Thoracic aorta (tissue), 2 donors: Measurements from ENCODE around the gene MCOLN3. TPM values are rescaled to one million over a fixed set of nuclear protein-coding genes. Genes with fewer than 3 reads are reported as not detected.

Source experiments
- ATAC-seq: fragments of 150-250 bp; one replicate; pipeline ENCODE4 v1.8.0; 2017; ENCODE audit warnings: low read depth; ENCODE audit not compliant: insufficient number of reproducible peaks, low FRiP score
- DNase-seq: peaks from one replicate; pipeline ENCODE4 v3.0.0-alpha.2; 2020; ENCODE audit warnings: low spot score
- H3K27ac ChIP-seq, 2 donors: fragments of 200-600 bp; sonication (generic); 1 replicate in 1 of 2; 2 replicates in 1 of 2; pipeline ENCODE4 v1.5.1; 2016; ENCODE audit warnings: mild to moderate bottlenecking in 2 of 2, moderate library complexity in 2 of 2
- H3K27me3 ChIP-seq: fragments of 200-600 bp; sonication (generic); replicated peaks from 2 replicates; pipeline ENCODE4 v1.6.0; 2016; ENCODE audit warnings: mild to moderate bottlenecking; ENCODE audit not compliant: insufficient read depth
- H3K36me3 ChIP-seq: fragments of 200-600 bp; sonication (generic); one replicate; pipeline ENCODE4 v1.5.1; 2016
- H3K4me1 ChIP-seq, 2 donors: fragments of 200-600 bp; sonication (generic); 1 replicate in 1 of 2; 2 replicates in 1 of 2; pipeline versions ENCODE4 v1.5.1 to v1.6.0; 2016; ENCODE audit warnings: low read depth in 2 of 2, mild to moderate bottlenecking in 1 of 2; ENCODE audit not compliant: control insufficient read depth in 1 of 2
- H3K4me3 ChIP-seq: fragments of 200-600 bp; sonication (generic); 2 replicates; pipeline ENCODE4 v1.5.1; 2016; ENCODE audit warnings: mild to moderate bottlenecking
- H3K9me3 ChIP-seq: fragments of 200-600 bp; sonication (generic); 2 replicates; pipeline ENCODE4 v1.5.1; 2016
- total RNA-seq, 2 donors: library from RNA; depleted of rRNA; stranded (reverse); fragments of >200 nt; gene quantifications; one replicate each; pipeline versions ENCODE4 v1.1.0 to v1.2.3, GENCODE V29; 2016
- TF ChIP-seq, protein P1 (sequence below): fragments of 200-600 bp; sonication (generic); IDR thresholded peaks from one replicate; pipeline ENCODE4 v1.5.1; 2019; ENCODE audit warnings: antibody characterized with exemption

MCOLN3 gene
- total RNA-seq, 2 donors from 2014 or later = 2.3 to 3.2 TPM

DNA sequence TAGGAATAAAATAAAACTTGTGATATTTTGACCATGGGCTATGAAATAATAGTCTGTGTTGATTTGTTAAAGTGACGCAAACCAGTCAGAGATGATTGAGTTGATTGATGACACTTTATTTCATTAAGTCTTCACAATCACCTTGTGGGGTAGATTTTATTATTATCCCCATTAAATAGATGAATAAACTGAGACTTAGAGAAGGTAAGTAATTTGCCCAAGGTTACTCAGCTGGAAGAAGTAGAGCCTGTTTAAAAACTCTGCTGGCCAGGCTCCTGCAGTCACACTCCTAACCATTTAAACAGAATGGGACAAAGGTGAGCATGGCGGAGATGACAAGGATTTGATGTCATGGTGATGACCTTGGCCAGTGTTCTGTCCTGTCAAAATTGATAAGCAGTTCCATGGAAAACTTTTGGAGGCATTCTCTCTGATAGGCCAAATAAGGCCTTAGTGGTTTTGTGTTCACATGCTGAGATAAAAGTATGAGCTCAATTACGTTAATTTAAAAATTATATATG lies 22.7 kb upstream of the MCOLN3 start:
- H3K36me3 ChIP-seq = no peaks in the 10 kb centered on the region
- no peaks in the 10 kb centered on the region for H3K9me3 ChIP-seq
- no peak overlapping the region for H3K4me3 ChIP-seq
- TF ChIP-seq, protein P1, sequence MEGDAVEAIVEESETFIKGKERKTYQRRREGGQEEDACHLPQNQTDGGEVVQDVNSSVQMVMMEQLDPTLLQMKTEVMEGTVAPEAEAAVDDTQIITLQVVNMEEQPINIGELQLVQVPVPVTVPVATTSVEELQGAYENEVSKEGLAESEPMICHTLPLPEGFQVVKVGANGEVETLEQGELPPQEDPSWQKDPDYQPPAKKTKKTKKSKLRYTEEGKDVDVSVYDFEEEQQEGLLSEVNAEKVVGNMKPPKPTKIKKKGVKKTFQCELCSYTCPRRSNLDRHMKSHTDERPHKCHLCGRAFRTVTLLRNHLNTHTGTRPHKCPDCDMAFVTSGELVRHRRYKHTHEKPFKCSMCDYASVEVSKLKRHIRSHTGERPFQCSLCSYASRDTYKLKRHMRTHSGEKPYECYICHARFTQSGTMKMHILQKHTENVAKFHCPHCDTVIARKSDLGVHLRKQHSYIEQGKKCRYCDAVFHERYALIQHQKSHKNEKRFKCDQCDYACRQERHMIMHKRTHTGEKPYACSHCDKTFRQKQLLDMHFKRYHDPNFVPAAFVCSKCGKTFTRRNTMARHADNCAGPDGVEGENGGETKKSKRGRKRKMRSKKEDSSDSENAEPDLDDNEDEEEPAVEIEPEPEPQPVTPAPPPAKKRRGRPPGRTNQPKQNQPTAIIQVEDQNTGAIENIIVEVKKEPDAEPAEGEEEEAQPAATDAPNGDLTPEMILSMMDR = no peak
- H3K27me3 ChIP-seq = no peaks in the 10 kb centered on the region
- ATAC-seq (no peak), DNase-seq (no peak)
- no peaks in the 10 kb centered on the region for H3K4me1 ChIP-seq
- no peak overlapping the region for H3K27ac ChIP-seq

DNA sequence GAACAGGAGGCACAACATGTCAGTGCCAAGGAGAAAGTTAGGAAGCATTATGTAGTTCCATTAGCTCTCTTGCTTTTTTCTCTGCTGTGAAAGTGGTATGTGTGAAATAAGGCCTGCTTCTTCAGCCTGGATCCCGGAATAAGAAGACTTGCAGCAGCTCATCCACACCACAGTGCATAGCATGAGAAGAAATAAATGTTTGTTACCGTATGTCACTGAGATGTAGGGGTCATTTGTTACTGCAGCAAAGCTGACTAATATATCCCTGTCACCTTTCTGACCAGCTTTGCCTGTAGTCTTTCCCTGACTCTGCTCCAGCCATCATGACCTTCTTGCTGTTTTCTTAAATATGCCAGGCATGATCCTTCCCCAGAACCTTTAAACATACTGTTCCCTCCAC lies 20.5 kb upstream of the MCOLN3 start:
- TF ChIP-seq, protein P1 = no peak
- ATAC-seq = no peak
- no peaks in the 10 kb centered on the region for H3K27me3 ChIP-seq
- no peak overlapping the region for H3K27ac ChIP-seq
- H3K9me3 ChIP-seq = no peaks in the 10 kb centered on the region
- H3K4me1 ChIP-seq = no peaks in the 10 kb centered on the region
- no peaks in the 10 kb centered on the region for H3K36me3 ChIP-seq
- no peak for DNase-seq
- no peak overlapping the region for H3K4me3 ChIP-seq

DNA sequence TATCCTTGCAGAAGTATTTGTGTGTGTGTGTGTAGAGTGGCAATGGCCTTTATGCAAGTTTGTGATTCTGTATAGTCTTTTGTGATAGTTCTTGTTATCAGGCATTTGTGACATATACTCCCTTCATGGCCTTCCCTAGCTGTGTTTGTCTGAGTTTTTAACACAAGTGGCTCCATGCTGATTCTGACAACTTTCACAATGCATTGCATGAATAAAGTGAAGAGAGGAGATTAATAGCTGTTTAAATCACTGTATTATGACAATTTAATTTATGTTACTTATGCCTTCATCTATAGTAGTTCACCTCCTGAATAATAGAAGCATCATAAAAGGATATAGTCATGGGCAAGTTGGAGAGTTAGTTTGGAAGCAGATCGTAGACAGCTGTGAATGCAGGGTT lies 17.2 kb upstream of the MCOLN3 start:
- Histone ChIP-seq H3K27me3 (no peaks in the 10 kb centered on the region), H3K36me3 (no peaks in the 10 kb centered on the region), H3K9me3 (no peaks in the 10 kb centered on the region), H3K4me1 (peaks cover 0 to 5% of the 10 kb centered on the region in 2 donors), H3K4me3 (no peak overlapping the region), H3K27ac (no peak overlapping the region)
- no peak for DNase-seq
- TF ChIP-seq, protein P1 = no peak
- ATAC-seq = no peak

DNA sequence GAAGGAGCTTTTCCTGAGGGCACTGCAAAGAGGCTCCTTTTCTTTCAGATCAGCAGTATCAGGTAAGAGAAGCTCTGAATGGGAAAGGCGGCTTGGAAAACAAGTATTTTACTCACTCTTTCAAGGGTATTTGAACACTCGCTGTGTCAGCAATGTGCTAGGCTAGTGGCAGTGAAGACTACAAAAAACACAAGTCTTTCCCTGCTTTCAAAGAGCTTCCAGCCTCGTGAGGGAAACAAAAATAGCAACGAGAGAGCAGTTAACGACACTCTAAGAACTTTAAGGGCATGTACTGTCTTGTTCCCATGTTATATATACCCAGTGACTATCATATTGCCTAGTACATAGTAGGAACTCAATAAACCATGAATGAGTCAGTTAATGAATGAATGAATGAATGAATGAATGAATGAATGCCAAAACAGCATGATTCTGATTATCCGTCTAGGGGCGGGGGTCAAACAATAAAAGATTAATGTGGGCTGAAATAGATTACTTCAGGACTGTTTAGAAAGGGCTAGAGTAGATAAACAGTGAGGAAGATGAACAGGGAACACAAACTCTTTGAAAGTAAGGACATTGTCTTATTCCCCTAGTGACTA lies 14.2 kb upstream of the MCOLN3 start:
- H3K4me1 ChIP-seq = peaks cover 0 to 5% of the 10 kb centered on the region in 2 donors
- no peak overlapping the region for H3K27ac ChIP-seq
- TF ChIP-seq, protein P1 = no peak
- no peaks in the 10 kb centered on the region for H3K27me3 ChIP-seq
- DNase-seq = no peak
- no peaks in the 10 kb centered on the region for H3K9me3 ChIP-seq
- H3K36me3 ChIP-seq = no peaks in the 10 kb centered on the region
- peak; percentile 11 for ATAC-seq
- H3K4me3 ChIP-seq = peak overlapping the region; percentile 74

DNA sequence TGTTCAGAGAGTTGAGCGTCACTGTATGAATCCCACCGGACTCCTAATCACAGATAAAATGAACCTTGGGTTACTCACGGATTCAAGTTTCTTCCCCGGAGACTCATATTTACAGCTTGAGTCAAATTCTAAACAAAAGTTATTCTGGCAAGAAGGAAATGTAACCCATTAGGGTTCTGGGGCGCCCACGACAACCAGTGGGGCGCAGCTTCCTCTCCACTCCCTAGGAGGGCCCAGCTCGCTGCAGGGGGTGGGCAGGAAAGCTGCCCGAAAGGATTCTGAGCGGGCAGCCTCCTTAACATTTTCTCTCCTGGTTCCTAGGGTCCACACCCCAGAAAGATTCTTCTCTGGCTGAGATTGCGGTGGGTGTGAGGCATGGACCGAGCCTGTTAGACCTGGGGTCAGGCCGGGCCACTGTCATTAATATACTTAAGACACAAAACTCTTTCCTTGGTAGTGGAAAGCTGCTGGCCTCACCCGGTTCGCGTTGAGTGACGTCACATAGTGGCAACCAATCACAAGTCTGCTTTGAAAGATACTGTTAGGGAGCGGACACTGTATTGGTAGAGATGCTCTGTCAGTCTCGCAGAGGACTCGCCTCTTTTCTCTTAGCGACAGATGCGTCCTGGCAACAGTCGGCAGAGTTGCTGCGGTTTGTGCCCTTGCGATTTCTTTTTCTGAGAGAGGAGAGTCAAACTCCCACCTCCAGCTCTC lies 13.6 kb upstream of the MCOLN3 start:
- Histone ChIP-seq H3K27ac (peak overlapping the region; percentile 31 to 45), H3K4me3 (peak overlapping the region; percentile 74), H3K9me3 (no peaks in the 10 kb centered on the region), H3K36me3 (no peaks in the 10 kb centered on the region), H3K4me1 (peaks cover 0 to 5% of the 10 kb centered on the region in 2 donors), H3K27me3 (no peaks in the 10 kb centered on the region)
- ATAC-seq = peak; percentile 100
- DNase-seq = peak; percentile 85
- TF ChIP-seq, protein P1 = no peak
